Choroid plexus epithelial cell (primary cell): ENCODE data around the gene PIK3R5.

Experiments
- DNase-seq: peaks from one replicate; pipeline ENCODE4 v3.0.0-alpha.2; 2010; ENCODE audit warnings: low read depth
- H3K4me3 ChIP-seq: 2 replicates; pipeline ENCODE4 v1.5.1; 2011; ENCODE audit warnings: low read depth, mild to moderate bottlenecking, control low read depth, low read length, moderate library complexity
- CTCF ChIP-seq: conservative IDR thresholded peaks from 2 replicates; pipeline ENCODE4 v1.5.1; 2011; ENCODE audit warnings: low read depth, mild to moderate bottlenecking, control low read depth, inconsistent platforms, low read length, moderate library complexity

Gene PIK3R5

GRCh38 chr17:8981443-8981842, 15.9 kb upstream of the PIK3R5 start:
- no peak for DNase-seq
- no peak for TF ChIP-seq CTCF
- H3K4me3 ChIP-seq: no peak overlapping the region

GRCh38 chr17:8979715-8980114, 14.2 kb upstream of the PIK3R5 start:
- no peak overlapping the region for H3K4me3 ChIP-seq
- no peak for TF ChIP-seq CTCF

GRCh38 chr17:8976638-8977037, 11.1 kb upstream of the PIK3R5 start:
- TF ChIP-seq CTCF: no peak
- DNase-seq: no peak
- H3K4me3 ChIP-seq: no peak overlapping the region

More at GRCh38 chr17:8979715-8980114, 14.2 kb upstream of the PIK3R5 start:
- DNase-seq: no peak

GRCh38 chr17:8975091-8975725, 9.7 kb upstream of the PIK3R5 start:
- no peak overlapping the region for H3K4me3 ChIP-seq
- DNase-seq: no peak
- TF ChIP-seq CTCF: no peak

- no peak for DNase-seq
- no peak for TF ChIP-seq CTCF
- no peak overlapping the region for H3K4me3 ChIP-seq
These were observed 4.4 kb upstream of the PIK3R5 start for GRCh38 chr17:8969901-8970300.

- TF ChIP-seq CTCF: no peak
- no peak overlapping the region for H3K4me3 ChIP-seq
- DNase-seq: no peak
These were observed 3.0 kb upstream of the PIK3R5 start for GRCh38 chr17:8968503-8968902.

- DNase-seq: no peak
- no peak for TF ChIP-seq CTCF
- no peak overlapping the region for H3K4me3 ChIP-seq
These were observed 2.4 kb upstream of the PIK3R5 start for GRCh38 chr17:8967861-8968260.
